GM12892 (cell line): ENCODE data around the gene NCR2. TPM values are rescaled to one million over a fixed set of nuclear protein-coding genes. Genes with fewer than 3 reads are reported as not detected.
"Not testable (repeated sequence)": the region's sequence is repeated elsewhere in the genome, so short reads cannot be mapped to it uniquely, and the experiment has no call there.

ENCODE experiments used
- DNase-seq: peaks from one replicate; pipeline ENCODE4 v3.0.0; 2011; ENCODE audit not compliant: insufficient read length
- FAIRE-seq: peaks from 2 replicates; lab custom pipeline; 2011; peaks lifted over from hg19 to GRCh38; lab: Jason Lieb, UNC
- POLR2A ChIP-seq: IDR thresholded peaks from 2 replicates; pipeline ENCODE4 v1.6.1; 2011; ENCODE audit warnings: low read depth, low read length, control low read depth
- POLR2AphosphoS5 ChIP-seq: IDR thresholded peaks from 2 replicates; pipeline ENCODE4 v1.6.1; 2011; ENCODE audit warnings: low read depth, low read length, control low read depth
- TAF1 ChIP-seq: IDR thresholded peaks from 2 replicates; pipeline ENCODE4 v1.6.1; 2011; ENCODE audit warnings: low read depth, mild to moderate bottlenecking, control low read depth, low read length, borderline replicate concordance
- polyA plus RNA-seq: library from polyadenylated mRNA; unstranded; fragments of >200 nt; gene quantifications from one replicate; pipeline ENCODE4 v1.2.1, GENCODE V29; 2012; ENCODE audit warnings: missing spikeins, inconsistent platforms; ENCODE audit not compliant: missing spikeins

Gene NCR2, protein sequence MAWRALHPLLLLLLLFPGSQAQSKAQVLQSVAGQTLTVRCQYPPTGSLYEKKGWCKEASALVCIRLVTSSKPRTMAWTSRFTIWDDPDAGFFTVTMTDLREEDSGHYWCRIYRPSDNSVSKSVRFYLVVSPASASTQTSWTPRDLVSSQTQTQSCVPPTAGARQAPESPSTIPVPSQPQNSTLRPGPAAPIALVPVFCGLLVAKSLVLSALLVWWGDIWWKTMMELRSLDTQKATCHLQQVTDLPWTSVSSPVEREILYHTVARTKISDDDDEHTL
- 1.2 TPM for polyA plus RNA-seq

DNA sequence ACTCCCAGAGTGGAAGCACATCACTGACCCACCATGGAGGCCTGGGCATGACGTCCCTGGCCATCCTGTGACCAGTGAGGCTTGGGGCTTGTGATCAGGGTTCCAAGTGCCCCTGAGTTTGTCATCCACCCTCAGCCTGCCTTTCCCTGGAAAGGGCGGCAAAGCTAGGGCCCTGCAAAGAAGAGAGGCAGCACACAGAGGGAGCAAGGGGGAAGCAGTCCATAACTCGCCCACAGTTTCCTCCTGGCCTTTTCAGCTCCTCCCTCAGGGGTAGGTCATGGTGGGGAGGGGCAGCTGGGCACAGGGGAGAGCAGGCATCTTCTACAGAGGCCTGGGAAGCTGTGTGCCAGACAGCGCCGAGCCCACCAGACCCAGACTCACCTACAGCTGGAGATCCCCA, at the start of gene NCR2:
TSS of gene NCR2 (plus strand) at position 313 of the 400 bp plus-strand sequence. CDS start 269 bp downstream, outside the sequence.
- peak; percentile 48 for FAIRE-seq
- TF ChIP-seq POLR2AphosphoS5 (no peak), TAF1 (no peak), POLR2A (no peak)
- no peak for DNase-seq

DNA sequence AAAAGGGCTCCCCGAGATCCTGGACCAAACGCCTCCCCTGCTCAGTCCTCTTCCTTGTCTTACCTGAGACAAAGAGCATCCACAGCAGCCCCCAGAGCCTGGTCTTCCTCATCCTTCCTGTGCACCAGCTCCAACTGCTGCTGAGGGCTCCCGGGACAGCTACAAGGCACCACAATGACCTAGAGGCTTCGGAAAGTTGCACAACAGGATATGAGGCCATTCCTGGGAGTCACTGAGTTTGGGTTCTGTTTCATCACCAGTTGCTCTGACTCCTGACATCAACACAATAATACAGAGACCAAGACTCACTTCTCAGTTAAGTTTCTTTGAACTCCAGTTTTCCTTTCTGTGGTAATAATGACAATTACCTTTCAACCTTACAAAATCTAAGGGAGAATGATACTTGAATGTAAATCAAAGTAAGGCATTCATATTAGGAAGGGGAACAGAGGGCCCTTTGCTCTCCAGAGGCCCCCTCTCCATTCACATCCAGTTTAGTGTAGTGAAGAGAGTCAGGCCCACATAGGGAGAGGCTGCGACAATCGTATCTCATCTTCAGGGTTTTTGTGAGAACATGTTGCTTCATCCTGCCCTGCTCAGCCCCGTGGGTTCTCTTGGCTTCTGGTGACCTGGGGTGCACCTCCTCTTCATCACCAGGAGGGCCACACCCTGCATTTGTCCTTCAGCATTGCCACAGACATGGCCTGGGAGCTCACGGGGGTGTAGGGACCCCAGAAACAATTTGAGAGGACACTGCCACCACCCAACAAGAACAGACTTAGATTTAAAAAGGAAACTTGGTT, 48.7 kb upstream of the NCR2 start, which contains the start of gene TREM1:
TSS of gene TREM1 (minus strand) at position 139 of the 803 bp plus-strand sequence. CDS start at position 112, 27 bp downstream.
- TF ChIP-seq POLR2A (no peak), TAF1 (no peak), POLR2AphosphoS5 (no peak)
- no peak for FAIRE-seq
- DNase-seq, result no peak

DNA sequence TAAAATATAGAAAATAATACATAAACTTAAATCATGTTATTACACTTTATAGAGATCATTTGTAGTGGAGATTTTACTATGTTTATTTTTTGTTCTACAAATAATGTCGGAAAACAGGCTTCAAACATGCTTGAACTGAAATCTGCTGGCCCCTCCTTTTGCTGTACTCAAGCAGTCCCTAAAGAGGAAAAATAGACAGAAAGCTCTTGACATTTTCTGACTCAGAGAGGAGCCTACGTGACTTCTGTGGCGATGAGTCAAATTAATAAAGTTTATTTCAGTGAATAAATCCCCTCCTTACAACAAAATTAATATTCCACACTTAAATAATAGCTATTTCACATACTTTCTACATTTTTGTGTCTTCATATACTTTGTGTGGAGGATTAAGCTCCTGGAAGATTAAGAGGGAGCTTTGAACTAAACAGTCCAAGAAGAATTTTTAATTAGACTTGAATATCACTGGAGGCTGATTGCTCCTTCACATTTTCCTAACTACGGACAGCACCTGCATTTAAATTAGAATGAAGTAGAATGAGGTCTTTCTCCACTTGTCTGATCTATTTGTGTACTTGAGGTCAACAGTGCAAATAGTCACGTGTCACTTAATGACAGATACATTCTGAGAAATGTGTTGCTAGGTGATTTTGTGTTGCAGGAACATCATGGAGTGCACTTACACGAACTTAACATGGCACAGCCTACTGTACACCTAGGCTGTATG, 47.2 kb upstream of the NCR2 start:
- FAIRE-seq (peak; percentile 92), DNase-seq (no peak)
- no peak for TF ChIP-seq POLR2AphosphoS5
- TF ChIP-seq POLR2A, result no peak
- TF ChIP-seq TAF1, result no peak

DNA sequence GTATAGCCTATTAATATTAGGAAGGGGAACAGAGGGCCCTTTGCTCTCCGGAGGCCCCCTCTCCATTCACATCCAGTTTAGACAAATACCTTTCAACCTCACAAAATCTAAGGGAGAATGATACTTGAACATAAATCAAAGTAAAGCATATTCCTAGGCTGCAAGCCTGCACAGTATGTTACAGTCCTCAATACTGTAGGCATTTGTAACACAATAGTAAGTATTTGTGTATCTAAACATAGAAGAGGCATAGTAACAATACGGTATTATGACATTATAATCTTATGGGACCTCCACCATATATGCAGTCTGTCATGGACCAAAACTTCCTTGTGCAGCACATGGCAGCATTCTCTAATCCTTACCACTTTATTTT, 46.7 kb upstream of the NCR2 start:
- no peak for DNase-seq
- FAIRE-seq, result peak; percentile 62
- no peak for TF ChIP-seq POLR2AphosphoS5
- no peak for TF ChIP-seq TAF1
- TF ChIP-seq POLR2A, result no peak

DNA sequence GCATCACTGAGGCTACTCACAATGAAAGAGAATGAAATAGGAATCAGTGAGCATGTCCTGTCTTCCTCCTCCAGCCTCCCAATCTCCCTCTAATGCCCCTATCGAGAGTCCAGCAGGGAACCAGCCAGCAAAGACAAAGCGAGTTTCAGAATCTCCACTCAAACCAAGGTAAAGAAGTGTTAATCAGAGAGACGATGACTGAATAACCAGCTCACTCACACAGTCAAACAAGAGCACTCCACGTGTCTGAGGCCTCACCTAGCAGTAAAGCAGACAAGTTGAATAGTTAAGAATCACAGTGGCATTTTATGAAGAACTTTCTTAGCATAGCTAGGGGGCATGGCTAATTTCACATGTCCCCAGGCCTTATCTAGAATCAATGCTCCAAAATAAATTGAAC, 45.6 kb upstream of the NCR2 start:
- no peak for DNase-seq
- TF ChIP-seq POLR2A (no peak), POLR2AphosphoS5 (no peak), TAF1 (no peak)
- no peak for FAIRE-seq

DNA sequence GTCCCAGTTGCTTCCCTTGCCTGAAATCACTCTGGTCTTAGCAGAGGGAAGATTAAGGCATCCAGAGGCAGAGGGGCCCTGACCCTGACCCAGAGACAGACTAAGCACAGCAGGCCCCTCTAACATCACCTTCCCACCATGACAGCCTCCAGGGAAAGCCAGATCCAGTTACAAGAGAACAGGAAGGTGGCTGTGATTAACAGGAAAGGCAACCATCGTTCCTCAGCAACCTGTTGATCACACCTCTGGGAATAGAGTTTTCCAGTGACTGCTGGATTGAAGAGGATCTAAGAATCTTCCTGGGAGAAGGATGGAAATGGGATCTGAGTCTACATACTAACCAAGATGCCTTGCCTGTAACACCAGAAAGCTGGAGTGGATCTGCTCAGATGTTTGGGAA, 43.7 kb upstream of the NCR2 start:
- TF ChIP-seq POLR2A (no peak), TAF1 (no peak), POLR2AphosphoS5 (no peak)
- FAIRE-seq (no peak), DNase-seq (no peak)

DNA sequence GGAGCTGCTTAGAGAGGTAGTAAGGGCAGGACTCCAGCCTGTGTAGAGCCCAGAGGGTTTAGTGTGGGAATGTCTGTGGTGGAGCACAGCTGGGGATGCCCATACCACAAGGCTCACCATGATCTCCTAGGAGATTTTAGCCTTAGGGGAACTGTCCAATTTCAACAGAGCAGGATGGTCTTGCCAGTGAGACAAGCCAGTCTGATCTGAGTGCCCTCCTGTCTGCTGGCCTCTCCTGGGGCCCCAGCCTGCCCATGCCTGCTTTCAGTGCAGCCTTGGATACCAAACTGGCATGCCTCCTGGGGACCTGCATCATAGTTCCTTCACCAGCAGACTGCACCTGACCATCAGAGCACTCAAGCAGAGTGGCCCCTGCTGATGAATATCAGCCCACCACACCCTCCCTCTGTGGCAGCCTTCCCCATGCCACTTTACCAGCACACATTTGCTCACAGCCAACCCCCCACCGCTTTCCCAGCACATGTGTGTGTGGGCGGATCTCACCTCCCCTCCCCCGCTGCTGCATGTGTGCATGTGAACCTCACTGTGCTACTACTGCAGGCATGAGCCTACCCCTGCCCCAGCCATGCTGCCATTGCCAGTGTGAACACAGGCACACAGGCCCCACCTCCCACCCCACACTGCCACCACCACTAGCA, 41.1 kb upstream of the NCR2 start:
- no peak for TF ChIP-seq POLR2AphosphoS5
- TF ChIP-seq TAF1, result no peak
- TF ChIP-seq POLR2A, result no peak
- DNase-seq, result no peak
- no peak for FAIRE-seq

DNA sequence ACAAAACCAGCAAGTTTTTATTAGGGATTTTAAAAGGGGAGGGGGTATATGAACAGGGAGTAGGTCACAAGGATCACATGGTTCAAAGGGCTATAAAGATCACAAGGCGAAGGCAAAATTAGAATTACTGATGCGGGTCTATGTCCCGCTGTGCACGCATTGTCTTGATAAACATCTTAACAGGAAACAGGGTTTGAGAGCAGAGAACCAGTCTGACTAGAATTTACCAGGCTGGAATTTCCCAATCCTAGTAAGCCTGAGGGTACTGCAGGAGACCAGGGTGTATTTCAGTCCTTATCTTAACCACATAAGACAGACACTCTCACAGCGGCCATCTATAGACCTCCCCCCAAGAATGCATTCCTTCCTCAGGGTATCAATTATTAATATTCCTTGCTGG, 38.2 kb upstream of the NCR2 start:
- FAIRE-seq, result peak; percentile 75
- DNase-seq, result not testable (repeated sequence)

DNA sequence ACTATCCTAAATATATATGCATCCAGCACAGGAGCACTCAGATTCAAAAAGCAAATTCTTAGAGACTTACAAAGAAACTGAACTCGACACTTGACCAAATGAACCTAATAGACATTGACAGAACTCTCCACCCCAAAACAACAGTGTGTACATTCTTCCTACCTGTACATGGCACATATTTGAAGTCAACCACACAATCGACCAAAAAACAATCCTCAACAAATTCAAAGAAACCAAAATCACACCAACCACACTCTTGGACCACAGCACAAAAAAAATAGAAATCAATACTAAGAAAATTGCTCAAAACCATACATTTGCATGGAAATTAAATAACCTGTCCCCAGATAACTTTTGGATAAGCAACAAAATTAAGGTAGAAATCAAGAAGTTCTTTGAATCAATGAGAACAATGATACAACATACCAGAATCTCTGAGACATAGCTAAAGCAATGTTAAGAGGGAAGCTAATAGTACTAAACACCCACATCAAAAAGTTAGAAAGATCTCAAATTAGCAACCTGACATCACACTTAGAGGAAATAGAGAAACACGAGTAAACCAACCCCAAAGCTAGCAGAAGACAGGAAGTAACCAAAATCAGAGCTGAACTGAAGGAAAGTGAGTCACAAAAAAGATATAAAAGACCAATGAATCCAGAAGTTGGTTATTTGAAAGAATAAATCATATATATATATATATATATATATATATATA, 36.5 kb upstream of the NCR2 start:
- no peak for DNase-seq

DNA sequence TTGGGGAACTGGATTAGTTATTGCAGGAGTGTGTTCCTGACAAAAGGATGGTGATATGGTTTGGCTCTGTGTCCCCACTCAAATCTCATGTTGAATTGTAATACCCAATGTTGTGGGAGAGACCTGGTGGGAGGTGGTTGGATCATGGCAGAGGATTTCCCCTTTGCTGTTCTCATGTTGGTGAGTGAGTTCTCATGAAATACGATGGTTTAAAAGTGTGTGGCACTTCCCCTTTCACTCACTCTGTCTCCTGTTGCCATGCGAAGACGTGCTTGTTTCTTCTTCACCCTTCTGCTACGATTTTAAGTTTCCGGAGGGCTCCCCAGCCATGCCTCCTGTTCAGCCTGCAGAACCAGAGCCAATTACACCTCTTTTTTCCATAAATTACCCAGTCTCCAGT, 32.8 kb upstream of the NCR2 start:
- DNase-seq, result no peak

More for the DNA sequence above, 36.5 kb upstream of the NCR2 start:
- TF ChIP-seq TAF1, result no peak
- no peak for TF ChIP-seq POLR2A
- TF ChIP-seq POLR2AphosphoS5, result no peak
- peak; percentile 75 for FAIRE-seq

DNA sequence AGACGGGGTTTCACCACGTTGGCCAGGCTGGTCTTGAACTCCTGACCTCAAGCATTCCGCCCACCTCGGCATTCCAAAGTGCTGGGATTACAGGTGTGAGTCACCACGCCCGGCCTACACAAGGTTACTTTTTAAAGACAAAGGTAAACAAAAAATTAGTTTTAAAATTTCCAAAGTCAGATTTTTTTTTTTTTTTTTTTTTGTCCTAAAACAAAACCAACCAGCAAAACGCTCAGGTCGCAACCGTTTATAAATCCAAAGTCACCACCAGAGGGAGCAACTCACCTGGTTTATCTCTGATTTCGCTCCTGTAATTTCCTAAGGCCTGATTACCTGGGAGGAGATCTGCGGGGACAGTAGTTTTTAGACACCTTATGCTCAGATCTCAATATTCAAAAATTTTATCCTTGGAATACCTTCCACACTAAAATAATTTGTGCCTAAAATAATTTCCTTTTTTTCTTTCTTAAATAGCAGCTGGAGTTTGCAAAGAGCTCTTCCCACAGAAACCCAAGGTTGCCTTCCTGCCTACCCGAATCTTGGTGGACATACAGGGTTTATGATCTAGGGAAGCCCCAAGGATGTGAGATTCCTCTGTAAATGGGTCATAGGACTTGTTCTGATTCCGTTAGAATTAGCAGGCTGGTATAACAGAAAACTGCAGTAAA, 29.1 kb upstream of the NCR2 start:
- no peak for DNase-seq

More for the DNA sequence above, 32.8 kb upstream of the NCR2 start:
- peak; percentile 79 for FAIRE-seq
- TF ChIP-seq POLR2AphosphoS5, result no peak
- TF ChIP-seq TAF1, result no peak
- TF ChIP-seq POLR2A, result no peak

More for the DNA sequence above, 29.1 kb upstream of the NCR2 start:
- peak; percentile 80 for FAIRE-seq
- no peak for TF ChIP-seq POLR2AphosphoS5
